ENCODE results near the gene RGS10. TPM values are rescaled to one million over a fixed set of nuclear protein-coding genes. Genes with fewer than 3 reads are reported as not detected.

Gene RGS10
- total RNA-seq, 2 donors from 2014 or later = 4.3 to 7.5 TPM

DNA sequence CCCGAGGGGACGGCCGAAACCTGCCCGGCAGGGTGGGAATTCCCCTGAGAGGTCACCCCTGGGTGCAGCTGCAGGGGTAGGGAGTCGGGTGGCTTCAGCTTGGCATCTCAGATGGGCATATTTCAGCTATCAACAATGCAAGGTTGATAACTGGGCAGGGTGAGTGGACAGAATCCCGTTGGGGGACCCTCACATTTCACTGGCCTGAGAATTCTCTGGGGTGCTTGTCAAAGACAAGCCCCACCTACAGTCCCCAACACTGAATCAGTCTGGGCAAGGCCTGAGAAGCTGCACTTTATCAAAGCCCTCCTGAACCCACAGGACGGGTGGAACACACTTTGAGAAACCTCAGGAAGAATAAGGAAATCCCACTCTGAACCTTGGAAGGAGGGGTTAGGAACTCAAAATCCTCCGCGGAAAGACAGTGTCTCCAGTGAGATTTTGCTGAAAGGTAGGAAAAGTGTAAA, 3.1 kb downstream of the RGS10 start:
- no peaks in the 10 kb centered on the region for H3K36me3 ChIP-seq (ENCODE audit: control insufficient read depth, insufficient read depth, low read length)
- Mint-ChIP-seq H3K27ac (no peak overlapping the region), H3K4me3 (no peak overlapping the region), H3K27me3 (ENCODE audit: insufficient read depth) (peaks cover 59% of the 10 kb centered on the region), H3K4me1 (peaks cover 22% of the 10 kb centered on the region), H3K36me3 (ENCODE audit: low read depth) (no peaks in the 10 kb centered on the region), H3K9me3 (no peaks in the 10 kb centered on the region)
- H3K9ac ChIP-seq (ENCODE audit: extremely low read depth, low read length, poor library complexity, severe bottlenecking) = no peak overlapping the region
- DNase-seq = no peak
- H3K4me1 ChIP-seq (ENCODE audit: control insufficient read depth, insufficient read depth, low read length) = peaks cover 4% of the 10 kb centered on the region
- H3K9me3 ChIP-seq (ENCODE audit: control insufficient read depth, low read length) = no peaks in the 10 kb centered on the region
- no peak overlapping the region for H3K4me3 ChIP-seq (ENCODE audit: low read length)
- H3K27ac ChIP-seq (ENCODE audit: low read depth, low read length) = no peak overlapping the region
- no peak for TF ChIP-seq CTCF (conservative IDR thresholded peaks at IDR 0.05)
- WGBS, 2 experiments (ENCODE audit: insufficient coverage in 1 of 2, insufficient read length in 1 of 2) = 88 to 96% methylated on average over 7 to 9 of the region's 9 CpGs
- peaks cover 54% of the 10 kb centered on the region for H3K27me3 ChIP-seq (ENCODE audit: control insufficient read depth, insufficient read depth, low read length, poor library complexity, severe bottlenecking)

GRCh38 chr10:119538632-119539358, 3.7 kb downstream of the RGS10 start:
- DNase-seq = no peak
- Mint-ChIP-seq H3K36me3 (ENCODE audit: low read depth) (no peaks in the 10 kb centered on the region), H3K4me3 (no peak overlapping the region), H3K27me3 (ENCODE audit: insufficient read depth) (peaks cover 53% of the 10 kb centered on the region), H3K4me1 (peaks cover 16% of the 10 kb centered on the region), H3K27ac (no peak overlapping the region), H3K9me3 (no peaks in the 10 kb centered on the region)
- peak; percentile 27 for TF ChIP-seq CTCF (conservative IDR thresholded peaks at IDR 0.05)
- Histone ChIP-seq H3K4me3 (ENCODE audit: low read length) (no peak overlapping the region), H3K27ac (ENCODE audit: low read depth, low read length) (no peak overlapping the region), H3K4me1 (ENCODE audit: control insufficient read depth, insufficient read depth, low read length) (peaks cover 4% of the 10 kb centered on the region), H3K27me3 (ENCODE audit: control insufficient read depth, insufficient read depth, low read length, poor library complexity, severe bottlenecking) (peaks cover 48% of the 10 kb centered on the region), H3K9me3 (ENCODE audit: control insufficient read depth, low read length) (no peaks in the 10 kb centered on the region), H3K36me3 (ENCODE audit: control insufficient read depth, insufficient read depth, low read length) (no peaks in the 10 kb centered on the region), H3K9ac (ENCODE audit: extremely low read depth, low read length, poor library complexity, severe bottlenecking) (no peak overlapping the region)
- 83 to 96% methylated on average over 5 to 9 of the region's 9 CpGs for WGBS, 2 experiments (ENCODE audit: insufficient coverage in 1 of 2, insufficient read length in 1 of 2)

DNA sequence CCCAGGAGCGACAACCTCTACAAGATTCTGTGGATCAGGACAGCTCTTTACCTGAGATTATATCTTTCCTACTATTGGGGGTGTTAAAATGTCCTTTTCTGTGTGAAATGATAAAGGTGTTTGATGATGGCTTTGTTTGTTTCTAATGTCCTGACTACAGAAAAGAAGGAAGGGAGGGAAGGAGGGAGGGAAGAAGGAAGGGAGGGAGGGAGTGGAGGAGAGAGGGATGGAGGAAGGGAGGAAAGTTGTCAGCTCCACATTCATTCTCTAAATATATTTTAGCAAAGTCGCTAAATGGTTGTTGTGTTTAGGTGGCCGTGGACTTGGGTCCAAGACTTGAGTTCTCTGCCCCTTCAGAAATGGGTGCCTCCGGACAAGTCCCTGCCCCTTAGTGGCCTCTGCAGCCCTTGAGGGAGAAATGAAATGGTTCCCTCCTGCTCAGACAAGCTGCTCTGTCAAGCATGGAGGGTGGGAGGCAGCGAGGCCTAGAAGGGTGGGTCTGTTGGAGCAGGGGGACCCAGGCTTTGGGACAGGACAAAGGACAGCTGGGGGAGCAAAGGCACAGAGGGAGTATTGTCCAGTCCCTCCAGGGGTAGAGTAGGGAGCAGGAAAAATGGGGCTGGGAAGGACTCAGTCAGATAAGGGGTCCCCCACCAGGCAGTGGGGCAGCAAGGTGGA, 4.4 kb downstream of the RGS10 start:
- TF ChIP-seq CTCF (conservative IDR thresholded peaks at IDR 0.05) = no peak
- WGBS, 2 experiments (ENCODE audit: insufficient coverage in 1 of 2, insufficient read length in 1 of 2) = 60 to 77% methylated on average over 1 to 5 of the region's 5 CpGs
- DNase-seq = no peak
- H3K4me1 Mint-ChIP-seq = peaks cover 12% of the 10 kb centered on the region
- Histone ChIP-seq H3K4me3 (ENCODE audit: low read length) (no peak overlapping the region), H3K36me3 (ENCODE audit: control insufficient read depth, insufficient read depth, low read length) (no peaks in the 10 kb centered on the region), H3K27me3 (ENCODE audit: control insufficient read depth, insufficient read depth, low read length, poor library complexity, severe bottlenecking) (peaks cover 41% of the 10 kb centered on the region), H3K4me1 (ENCODE audit: control insufficient read depth, insufficient read depth, low read length) (peaks cover 4% of the 10 kb centered on the region), H3K27ac (ENCODE audit: low read depth, low read length) (no peak overlapping the region), H3K9me3 (ENCODE audit: control insufficient read depth, low read length) (no peaks in the 10 kb centered on the region), H3K9ac (ENCODE audit: extremely low read depth, low read length, poor library complexity, severe bottlenecking) (no peak overlapping the region)
- H3K9me3 Mint-ChIP-seq = no peaks in the 10 kb centered on the region
- peaks cover 48% of the 10 kb centered on the region for H3K27me3 Mint-ChIP-seq (ENCODE audit: insufficient read depth)
- no peak overlapping the region for H3K4me3 Mint-ChIP-seq
- H3K36me3 Mint-ChIP-seq (ENCODE audit: low read depth) = no peaks in the 10 kb centered on the region
- H3K27ac Mint-ChIP-seq = no peak overlapping the region

Measured in endodermal cell (in vitro differentiated cells).